ENCODE measurements around the gene TMEM263. TPM values are rescaled to one million over a fixed set of nuclear protein-coding genes. Genes with fewer than 3 reads are reported as not detected.
A peak's percentile ranks its signal among the peaks of the same experiment; 100 is the strongest.

Gene TMEM263
- total and polyA plus RNA-seq, 9 of the 15 experiments (the other 6 are each of a cell fraction or from before 2014, with no cell fraction given) = 12.6 to 36.7 (median 24.4) TPM

DNA sequence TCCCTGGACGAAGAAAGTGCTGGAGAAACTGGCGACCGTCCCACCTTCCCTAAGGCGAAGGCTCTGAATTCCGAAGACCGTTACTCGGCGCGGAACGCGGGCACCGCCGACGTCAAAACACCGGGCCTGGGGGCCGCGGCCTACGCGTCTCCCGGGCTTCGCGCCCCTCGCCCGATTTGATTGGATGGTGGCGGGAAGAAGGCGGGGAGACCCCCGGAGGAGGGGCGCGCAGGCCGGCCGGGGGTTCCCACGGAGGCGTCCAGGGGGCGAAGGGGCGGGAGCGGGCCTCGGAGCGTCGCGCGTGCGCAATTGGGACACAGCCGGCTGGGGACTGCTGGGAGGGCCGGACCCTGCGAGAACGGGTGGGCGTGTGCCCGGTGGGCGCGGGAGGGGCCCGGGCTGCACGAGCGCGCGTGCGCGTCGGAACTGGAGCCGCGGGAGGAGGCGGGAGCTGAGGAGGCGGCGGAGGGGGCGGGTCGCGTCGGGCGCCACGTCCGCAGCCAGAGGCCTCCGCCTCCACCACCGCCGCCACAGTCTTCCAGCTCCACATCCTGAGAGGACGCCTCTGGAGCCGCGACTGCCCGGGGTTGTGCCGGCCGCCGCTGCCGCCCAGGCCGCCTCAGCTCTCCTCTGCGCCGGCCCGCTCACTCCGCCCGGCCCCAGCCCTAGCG lies at the start of gene TMEM263 (continued):
- TF ChIP-seq, protein P1, sequence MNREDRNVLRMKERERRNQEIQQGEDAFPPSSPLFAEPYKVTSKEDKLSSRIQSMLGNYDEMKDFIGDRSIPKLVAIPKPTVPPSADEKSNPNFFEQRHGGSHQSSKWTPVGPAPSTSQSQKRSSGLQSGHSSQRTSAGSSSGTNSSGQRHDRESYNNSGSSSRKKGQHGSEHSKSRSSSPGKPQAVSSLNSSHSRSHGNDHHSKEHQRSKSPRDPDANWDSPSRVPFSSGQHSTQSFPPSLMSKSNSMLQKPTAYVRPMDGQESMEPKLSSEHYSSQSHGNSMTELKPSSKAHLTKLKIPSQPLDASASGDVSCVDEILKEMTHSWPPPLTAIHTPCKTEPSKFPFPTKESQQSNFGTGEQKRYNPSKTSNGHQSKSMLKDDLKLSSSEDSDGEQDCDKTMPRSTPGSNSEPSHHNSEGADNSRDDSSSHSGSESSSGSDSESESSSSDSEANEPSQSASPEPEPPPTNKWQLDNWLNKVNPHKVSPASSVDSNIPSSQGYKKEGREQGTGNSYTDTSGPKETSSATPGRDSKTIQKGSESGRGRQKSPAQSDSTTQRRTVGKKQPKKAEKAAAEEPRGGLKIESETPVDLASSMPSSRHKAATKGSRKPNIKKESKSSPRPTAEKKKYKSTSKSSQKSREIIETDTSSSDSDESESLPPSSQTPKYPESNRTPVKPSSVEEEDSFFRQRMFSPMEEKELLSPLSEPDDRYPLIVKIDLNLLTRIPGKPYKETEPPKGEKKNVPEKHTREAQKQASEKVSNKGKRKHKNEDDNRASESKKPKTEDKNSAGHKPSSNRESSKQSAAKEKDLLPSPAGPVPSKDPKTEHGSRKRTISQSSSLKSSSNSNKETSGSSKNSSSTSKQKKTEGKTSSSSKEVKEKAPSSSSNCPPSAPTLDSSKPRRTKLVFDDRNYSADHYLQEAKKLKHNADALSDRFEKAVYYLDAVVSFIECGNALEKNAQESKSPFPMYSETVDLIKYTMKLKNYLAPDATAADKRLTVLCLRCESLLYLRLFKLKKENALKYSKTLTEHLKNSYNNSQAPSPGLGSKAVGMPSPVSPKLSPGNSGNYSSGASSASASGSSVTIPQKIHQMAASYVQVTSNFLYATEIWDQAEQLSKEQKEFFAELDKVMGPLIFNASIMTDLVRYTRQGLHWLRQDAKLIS (CRISPR knock-in tag; IDR thresholded peaks at IDR 0.05) = peak; percentile 61; the same call in 1 of the 2 replicates
- TF ChIP-seq NCOA1 (IDR thresholded peaks at IDR 0.05; ENCODE audit: low read depth) (no peak), FOXJ3 (CRISPR knock-in tag; IDR thresholded peaks at IDR 0.05) (no peak), ATF1 (CRISPR knock-in tag; IDR thresholded peaks at IDR 0.05) (no peak), ATF1 (tag; IDR thresholded peaks at IDR 0.05) (peak; percentile 77), SPI1 (IDR thresholded peaks at IDR 0.05; ENCODE audit: borderline replicate concordance, low read depth, low read length) (no peak), HIVEP1 (CRISPR knock-in tag; IDR thresholded peaks at IDR 0.05) (no peak), TEAD4 (IDR thresholded peaks at IDR 0.05; ENCODE audit: low read length) (no peak; the same call in 1 of the 2 replicates), TEAD4 (CRISPR knock-in tag; IDR thresholded peaks at IDR 0.05; ENCODE audit: borderline replicate concordance) (0 out of 2 replicates have a peak, but pooled peaks have one; percentile 22), ZNF354B (CRISPR knock-in tag; IDR thresholded peaks at IDR 0.05) (no peak), TAL1 (IDR thresholded peaks at IDR 0.05) (no peak), CBX3 (IDR thresholded peaks at IDR 0.05; ENCODE audit: borderline replicate concordance in 1 of 2, low read length in 2 of 2) (no peak), HMG20A (CRISPR knock-in tag; conservative IDR thresholded peaks at IDR 0.05) (no peak), ZBED1 (IDR thresholded peaks at IDR 0.05) (no peak), NCOR1 (IDR thresholded peaks at IDR 0.05) (no peak), CHCHD3 (CRISPR knock-in tag; IDR thresholded peaks at IDR 0.05) (no peak; the same call in 1 of the 2 replicates), ZNF717 (CRISPR knock-in tag; IDR thresholded peaks at IDR 0.05) (no peak), PCBP1 (IDR thresholded peaks at IDR 0.05; ENCODE audit: low read depth, low read length, poor library complexity, severe bottlenecking) (peak; percentile 74), STAT5A (IDR thresholded peaks at IDR 0.05; ENCODE audit: borderline replicate concordance, low read length) (no peak)
- TF ChIP-seq, protein P2, sequence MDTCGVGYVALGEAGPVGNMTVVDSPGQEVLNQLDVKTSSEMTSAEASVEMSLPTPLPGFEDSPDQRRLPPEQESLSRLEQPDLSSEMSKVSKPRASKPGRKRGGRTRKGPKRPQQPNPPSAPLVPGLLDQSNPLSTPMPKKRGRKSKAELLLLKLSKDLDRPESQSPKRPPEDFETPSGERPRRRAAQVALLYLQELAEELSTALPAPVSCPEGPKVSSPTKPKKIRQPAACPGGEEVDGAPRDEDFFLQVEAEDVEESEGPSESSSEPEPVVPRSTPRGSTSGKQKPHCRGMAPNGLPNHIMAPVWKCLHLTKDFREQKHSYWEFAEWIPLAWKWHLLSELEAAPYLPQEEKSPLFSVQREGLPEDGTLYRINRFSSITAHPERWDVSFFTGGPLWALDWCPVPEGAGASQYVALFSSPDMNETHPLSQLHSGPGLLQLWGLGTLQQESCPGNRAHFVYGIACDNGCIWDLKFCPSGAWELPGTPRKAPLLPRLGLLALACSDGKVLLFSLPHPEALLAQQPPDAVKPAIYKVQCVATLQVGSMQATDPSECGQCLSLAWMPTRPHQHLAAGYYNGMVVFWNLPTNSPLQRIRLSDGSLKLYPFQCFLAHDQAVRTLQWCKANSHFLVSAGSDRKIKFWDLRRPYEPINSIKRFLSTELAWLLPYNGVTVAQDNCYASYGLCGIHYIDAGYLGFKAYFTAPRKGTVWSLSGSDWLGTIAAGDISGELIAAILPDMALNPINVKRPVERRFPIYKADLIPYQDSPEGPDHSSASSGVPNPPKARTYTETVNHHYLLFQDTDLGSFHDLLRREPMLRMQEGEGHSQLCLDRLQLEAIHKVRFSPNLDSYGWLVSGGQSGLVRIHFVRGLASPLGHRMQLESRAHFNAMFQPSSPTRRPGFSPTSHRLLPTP (IDR thresholded peaks at IDR 0.05; ENCODE audit: borderline replicate concordance, extremely low read depth, insufficient read length) = no peak
- TF ChIP-seq, protein P3, sequence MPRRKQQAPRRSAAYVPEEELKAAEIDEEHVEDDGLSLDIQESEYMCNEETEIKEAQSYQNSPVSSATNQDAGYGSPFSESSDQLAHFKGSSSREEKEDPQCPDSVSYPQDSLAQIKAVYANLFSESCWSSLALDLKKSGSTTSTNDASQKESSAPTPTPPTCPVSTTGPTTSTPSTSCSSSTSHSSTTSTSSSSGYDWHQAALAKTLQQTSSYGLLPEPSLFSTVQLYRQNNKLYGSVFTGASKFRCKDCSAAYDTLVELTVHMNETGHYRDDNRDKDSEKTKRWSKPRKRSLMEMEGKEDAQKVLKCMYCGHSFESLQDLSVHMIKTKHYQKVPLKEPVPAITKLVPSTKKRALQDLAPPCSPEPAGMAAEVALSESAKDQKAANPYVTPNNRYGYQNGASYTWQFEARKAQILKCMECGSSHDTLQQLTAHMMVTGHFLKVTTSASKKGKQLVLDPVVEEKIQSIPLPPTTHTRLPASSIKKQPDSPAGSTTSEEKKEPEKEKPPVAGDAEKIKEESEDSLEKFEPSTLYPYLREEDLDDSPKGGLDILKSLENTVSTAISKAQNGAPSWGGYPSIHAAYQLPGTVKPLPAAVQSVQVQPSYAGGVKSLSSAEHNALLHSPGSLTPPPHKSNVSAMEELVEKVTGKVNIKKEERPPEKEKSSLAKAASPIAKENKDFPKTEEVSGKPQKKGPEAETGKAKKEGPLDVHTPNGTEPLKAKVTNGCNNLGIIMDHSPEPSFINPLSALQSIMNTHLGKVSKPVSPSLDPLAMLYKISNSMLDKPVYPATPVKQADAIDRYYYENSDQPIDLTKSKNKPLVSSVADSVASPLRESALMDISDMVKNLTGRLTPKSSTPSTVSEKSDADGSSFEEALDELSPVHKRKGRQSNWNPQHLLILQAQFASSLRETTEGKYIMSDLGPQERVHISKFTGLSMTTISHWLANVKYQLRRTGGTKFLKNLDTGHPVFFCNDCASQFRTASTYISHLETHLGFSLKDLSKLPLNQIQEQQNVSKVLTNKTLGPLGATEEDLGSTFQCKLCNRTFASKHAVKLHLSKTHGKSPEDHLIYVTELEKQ (CRISPR knock-in tag; IDR thresholded peaks at IDR 0.05) = no peak
